ENCODE data around the gene CABLES2.

Gene CABLES2

GRCh38 chr20:62372042-62372993 is 34.8 kb downstream of the CABLES2 start:
- Histone ChIP-seq H3K27me3 (ENCODE audit: insufficient read depth, low read length) (0 out of 2 replicates have a peak, but pooled peaks cover 5% of the 10 kb centered on the region), H3K9me3 (ENCODE audit: low read length) (no peaks in the 10 kb centered on the region), H3F3A (ENCODE audit: insufficient read depth, low read length) (no peaks in the 10 kb centered on the region), H3K4me1 (ENCODE audit: insufficient read depth, low read length, severe bottlenecking) (peaks cover 6% of the 10 kb centered on the region), H3K36me3 (ENCODE audit: insufficient read depth, low read length) (no peaks in the 10 kb centered on the region), H3K4me3 (ENCODE audit: low read depth, low read length, poor library complexity, severe bottlenecking) (no peak overlapping the region), H3K27ac (ENCODE audit: low read depth, low read length, poor library complexity, severe bottlenecking) (no peak overlapping the region), H3K79me2 (ENCODE audit: insufficient read depth, low read length) (no peaks in the 10 kb centered on the region), H2AFZ (ENCODE audit: low read length) (no peak overlapping the region), H4K20me1 (ENCODE audit: insufficient read depth, low read length) (no peaks in the 10 kb centered on the region), H3K4me2 (ENCODE audit: low read length) (no peak overlapping the region), H3K9me2 (ENCODE audit: low read depth, low read length) (no peaks in the 10 kb centered on the region), H3K9ac (ENCODE audit: low read length) (no peak overlapping the region)
- TF ChIP-seq, protein P1, sequence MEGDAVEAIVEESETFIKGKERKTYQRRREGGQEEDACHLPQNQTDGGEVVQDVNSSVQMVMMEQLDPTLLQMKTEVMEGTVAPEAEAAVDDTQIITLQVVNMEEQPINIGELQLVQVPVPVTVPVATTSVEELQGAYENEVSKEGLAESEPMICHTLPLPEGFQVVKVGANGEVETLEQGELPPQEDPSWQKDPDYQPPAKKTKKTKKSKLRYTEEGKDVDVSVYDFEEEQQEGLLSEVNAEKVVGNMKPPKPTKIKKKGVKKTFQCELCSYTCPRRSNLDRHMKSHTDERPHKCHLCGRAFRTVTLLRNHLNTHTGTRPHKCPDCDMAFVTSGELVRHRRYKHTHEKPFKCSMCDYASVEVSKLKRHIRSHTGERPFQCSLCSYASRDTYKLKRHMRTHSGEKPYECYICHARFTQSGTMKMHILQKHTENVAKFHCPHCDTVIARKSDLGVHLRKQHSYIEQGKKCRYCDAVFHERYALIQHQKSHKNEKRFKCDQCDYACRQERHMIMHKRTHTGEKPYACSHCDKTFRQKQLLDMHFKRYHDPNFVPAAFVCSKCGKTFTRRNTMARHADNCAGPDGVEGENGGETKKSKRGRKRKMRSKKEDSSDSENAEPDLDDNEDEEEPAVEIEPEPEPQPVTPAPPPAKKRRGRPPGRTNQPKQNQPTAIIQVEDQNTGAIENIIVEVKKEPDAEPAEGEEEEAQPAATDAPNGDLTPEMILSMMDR (IDR thresholded peaks at IDR 0.05; ENCODE audit: low read length) = no peak
- no peak for TF ChIP-seq EZH2 (IDR thresholded peaks at IDR 0.05; ENCODE audit: borderline replicate concordance, low read length)

GRCh38 chr20:62371588-62372041 is 35.5 kb downstream of the CABLES2 start:
- no peak for TF ChIP-seq EZH2 (IDR thresholded peaks at IDR 0.05; ENCODE audit: borderline replicate concordance, low read length)
- TF ChIP-seq, protein P1 (IDR thresholded peaks at IDR 0.05; ENCODE audit: low read length) = no peak
- no peaks in the 10 kb centered on the region for H3K36me3 ChIP-seq (ENCODE audit: insufficient read depth, low read length)
- no peak overlapping the region for H3K4me2 ChIP-seq (ENCODE audit: low read length)
- no peaks in the 10 kb centered on the region for H3K9me2 ChIP-seq (ENCODE audit: low read depth, low read length)
- H3F3A ChIP-seq (ENCODE audit: insufficient read depth, low read length) = no peaks in the 10 kb centered on the region
- H3K4me1 ChIP-seq (ENCODE audit: insufficient read depth, low read length, severe bottlenecking) = peaks cover 9% of the 10 kb centered on the region
- 0 out of 2 replicates have a peak, but pooled peaks cover 7% of the 10 kb centered on the region for H3K27me3 ChIP-seq (ENCODE audit: insufficient read depth, low read length)
- H3K9me3 ChIP-seq (ENCODE audit: low read length) = no peaks in the 10 kb centered on the region
- H4K20me1 ChIP-seq (ENCODE audit: insufficient read depth, low read length) = no peaks in the 10 kb centered on the region
- H3K79me2 ChIP-seq (ENCODE audit: insufficient read depth, low read length) = no peaks in the 10 kb centered on the region
- no peak overlapping the region for H3K27ac ChIP-seq (ENCODE audit: low read depth, low read length, poor library complexity, severe bottlenecking)
- H2AFZ ChIP-seq (ENCODE audit: low read length) = no peak overlapping the region
- H3K4me3 ChIP-seq (ENCODE audit: low read depth, low read length, poor library complexity, severe bottlenecking) = no peak overlapping the region
- H3K9ac ChIP-seq (ENCODE audit: low read length) = no peak overlapping the region

DNA sequence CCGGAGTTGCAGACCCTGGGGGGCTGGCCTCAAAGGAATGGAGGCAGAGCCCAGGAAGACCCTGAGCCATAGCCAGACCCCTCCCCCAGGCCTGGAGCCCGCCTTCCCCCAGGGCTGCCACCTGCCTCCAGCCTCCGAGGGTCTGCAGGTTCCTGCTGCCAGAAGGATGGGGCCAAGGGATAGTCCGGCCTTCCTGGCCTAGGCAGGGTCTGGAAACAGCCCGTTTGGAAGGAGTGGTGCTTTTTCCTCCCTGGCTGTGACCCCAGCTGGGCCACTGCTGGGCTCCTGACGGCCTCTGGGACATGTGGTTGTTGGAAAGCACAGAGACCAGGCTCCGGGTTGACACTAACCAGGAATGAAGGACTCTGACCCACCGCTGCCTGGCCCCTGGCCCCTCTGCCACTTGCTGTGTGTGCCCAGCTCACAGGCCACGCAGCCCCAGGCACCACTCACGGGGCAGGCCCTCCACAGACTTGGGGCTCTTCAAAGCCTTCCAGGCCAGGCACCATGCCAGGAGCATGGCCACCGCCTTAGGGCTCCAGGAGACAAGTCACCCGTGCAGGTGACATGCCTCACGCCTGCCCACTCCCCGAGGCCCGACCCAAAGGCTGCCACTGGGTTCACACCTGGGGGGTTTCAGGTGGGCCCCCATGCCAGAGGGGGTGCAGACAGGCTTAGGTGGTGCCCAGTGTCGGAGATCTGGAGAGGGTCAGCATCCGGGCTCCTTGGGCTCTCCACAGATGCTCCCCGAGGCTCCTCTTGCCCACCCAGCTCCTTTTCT is 36.1 kb downstream of the CABLES2 start:
- no peaks in the 10 kb centered on the region for H3K9me2 ChIP-seq (ENCODE audit: low read depth, low read length)
- no peak overlapping the region for H3K4me3 ChIP-seq (ENCODE audit: low read depth, low read length, poor library complexity, severe bottlenecking)
- TF ChIP-seq, protein P1 (IDR thresholded peaks at IDR 0.05; ENCODE audit: low read length) = no peak
- no peak for TF ChIP-seq EZH2 (IDR thresholded peaks at IDR 0.05; ENCODE audit: borderline replicate concordance, low read length)
- H4K20me1 ChIP-seq (ENCODE audit: insufficient read depth, low read length) = no peaks in the 10 kb centered on the region
- no peaks in the 10 kb centered on the region for H3K79me2 ChIP-seq (ENCODE audit: insufficient read depth, low read length)
- H2AFZ ChIP-seq (ENCODE audit: low read length) = no peak overlapping the region
- H3K9me3 ChIP-seq (ENCODE audit: low read length) = no peaks in the 10 kb centered on the region
- peaks cover 15% of the 10 kb centered on the region for H3K4me1 ChIP-seq (ENCODE audit: insufficient read depth, low read length, severe bottlenecking)
- no peaks in the 10 kb centered on the region for H3F3A ChIP-seq (ENCODE audit: insufficient read depth, low read length)
- H3K36me3 ChIP-seq (ENCODE audit: insufficient read depth, low read length) = no peaks in the 10 kb centered on the region
- peaks cover 13% of the 10 kb centered on the region; the same call in 1 of the 2 replicates for H3K27me3 ChIP-seq (ENCODE audit: insufficient read depth, low read length)
- H3K9ac ChIP-seq (ENCODE audit: low read length) = no peak overlapping the region
- no peak overlapping the region for H3K27ac ChIP-seq (ENCODE audit: low read depth, low read length, poor library complexity, severe bottlenecking)
- H3K4me2 ChIP-seq (ENCODE audit: low read length) = no peak overlapping the region

Measured in OCI-LY1 (cell line).